Fibroblast of skin of right quadriceps (primary cell): ENCODE data around the gene STAT4.

Source experiments
- DNase-seq: peaks from one replicate; pipeline ENCODE4 v3.0.0-alpha.2; 2013

The STAT4 gene

GRCh38 chr2:191173206-191173605 is 22.4 kb upstream of the STAT4 start:
- DNase-seq: no peak

DNA sequence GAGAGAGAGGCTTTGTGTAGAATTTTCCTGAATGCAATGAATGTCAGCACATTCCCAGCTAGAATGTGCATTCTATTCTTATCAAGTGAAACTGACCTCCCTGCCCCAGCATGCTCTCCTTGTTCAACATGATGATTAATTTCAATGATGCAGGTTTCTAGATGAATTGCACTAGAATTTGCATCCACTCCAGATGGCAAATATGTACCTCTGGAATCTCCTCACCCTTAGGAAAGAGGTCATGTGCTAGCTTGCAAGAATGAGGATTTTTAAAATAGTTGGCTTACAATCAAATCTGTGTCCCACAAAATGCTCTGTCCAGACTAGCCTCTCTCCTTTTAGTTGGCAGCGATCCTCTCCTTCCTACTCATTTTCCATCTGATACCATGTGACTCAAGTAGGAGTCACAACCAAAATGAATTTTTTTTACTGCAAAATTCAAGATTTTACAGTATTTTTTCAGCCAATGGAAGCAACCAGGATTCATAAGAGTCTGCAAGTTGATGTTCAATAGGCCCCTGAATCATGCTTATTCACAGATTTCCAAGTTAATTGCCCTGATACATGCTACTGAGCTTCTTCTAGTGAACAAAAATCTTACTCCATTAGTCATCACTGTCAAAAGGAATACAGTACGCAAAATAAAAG is 21.0 kb upstream of the STAT4 start:
- DNase-seq: peak; percentile 99

GRCh38 chr2:191171286-191171685 is 20.5 kb upstream of the STAT4 start:
- no peak for DNase-seq

GRCh38 chr2:191170773-191171172 is 20.0 kb upstream of the STAT4 start:
- no peak for DNase-seq

DNA sequence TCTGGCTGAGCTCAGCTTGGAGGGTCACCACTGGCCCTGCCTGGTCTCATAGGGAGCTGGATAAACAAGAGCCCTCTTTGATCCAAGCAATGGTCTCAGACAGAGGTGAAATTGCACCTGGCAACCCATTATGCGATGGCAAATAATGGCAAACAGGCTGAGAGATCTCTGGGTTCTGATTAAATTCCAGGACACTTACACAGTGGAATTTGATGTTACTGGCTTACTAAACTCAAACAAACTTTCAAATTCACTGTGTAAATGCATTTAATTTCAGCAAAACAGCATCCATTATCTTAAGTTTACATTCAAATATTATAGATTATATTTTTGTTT is 19.5 kb upstream of the STAT4 start:
- DNase-seq: no peak

GRCh38 chr2:191169456-191170300 is 18.9 kb upstream of the STAT4 start:
- no peak for DNase-seq

DNA sequence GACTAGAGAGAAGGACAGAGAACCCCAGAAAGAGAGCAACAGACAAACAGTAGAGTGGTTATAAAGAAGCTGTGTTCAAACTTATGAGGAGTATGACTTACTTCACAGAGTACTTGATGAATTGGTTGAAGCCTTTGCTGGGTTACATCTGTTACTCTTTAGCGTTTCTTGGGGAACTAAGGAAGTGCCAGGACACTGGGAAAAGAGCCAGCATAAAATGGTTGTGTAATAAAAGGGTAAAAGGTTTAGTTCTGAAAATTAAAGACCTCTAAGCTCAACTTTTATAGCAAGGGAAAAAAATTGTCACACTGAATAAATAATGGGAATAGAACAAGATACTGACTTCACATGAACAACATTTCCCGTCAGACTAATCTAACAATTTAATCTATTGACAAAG is 17.0 kb upstream of the STAT4 start:
- peak; percentile 96 for DNase-seq

- no peak for DNase-seq
These were observed 16.1 kb upstream of the STAT4 start for GRCh38 chr2:191166756-191167445.

DNA sequence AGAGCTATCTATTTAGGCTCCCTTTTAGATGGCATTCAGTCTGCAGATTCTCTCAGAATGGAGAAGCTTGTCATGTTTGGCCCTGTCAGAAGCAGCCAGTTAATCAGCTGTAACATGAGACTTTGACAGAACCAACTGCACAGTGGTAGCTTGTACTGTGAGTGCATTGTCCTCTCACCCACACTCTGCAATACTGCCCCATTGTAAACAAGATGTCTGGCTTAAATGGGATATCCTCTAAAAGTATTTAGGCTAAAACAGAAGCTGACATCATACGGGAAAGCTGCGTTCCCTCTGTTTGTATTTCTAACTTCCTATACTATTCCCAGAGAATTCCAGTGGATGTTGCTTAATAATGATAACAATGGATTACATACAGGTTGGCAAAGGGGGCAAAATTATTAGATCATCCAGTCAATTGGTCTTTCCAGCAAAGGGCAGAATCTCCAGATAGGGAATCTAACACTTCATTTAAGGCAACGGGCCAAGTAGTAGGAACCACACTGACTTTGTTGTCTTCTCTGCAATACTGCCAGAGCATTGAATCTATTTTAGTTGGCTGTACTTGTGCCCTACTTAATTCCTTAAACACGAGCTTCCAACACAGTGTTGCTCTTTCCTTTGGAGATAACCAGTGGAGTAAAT is 15.4 kb upstream of the STAT4 start:
- DNase-seq: peak; percentile 51

GRCh38 chr2:191165176-191165643 is 14.4 kb upstream of the STAT4 start:
- peak; percentile 65 for DNase-seq

DNA sequence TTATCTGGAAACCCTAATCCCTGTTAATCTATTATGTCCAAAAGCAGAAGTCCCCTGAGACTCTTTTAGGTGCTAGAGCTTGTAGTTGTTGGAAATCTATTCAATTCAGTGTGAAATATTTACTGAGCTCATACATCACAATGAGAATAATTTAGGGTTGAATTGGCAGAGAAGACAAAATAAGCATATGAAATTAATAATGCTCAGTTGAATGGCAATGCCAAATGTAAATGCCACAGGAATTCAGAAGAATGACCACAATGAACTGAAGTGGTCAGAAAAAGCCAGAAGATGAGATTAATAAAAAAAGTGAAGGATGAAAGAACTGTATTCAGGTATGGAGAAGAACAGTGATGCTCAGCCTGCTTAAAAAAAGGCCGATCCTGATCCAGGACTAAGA is 8.0 kb upstream of the STAT4 start:
- peak; percentile 38 for DNase-seq

DNA sequence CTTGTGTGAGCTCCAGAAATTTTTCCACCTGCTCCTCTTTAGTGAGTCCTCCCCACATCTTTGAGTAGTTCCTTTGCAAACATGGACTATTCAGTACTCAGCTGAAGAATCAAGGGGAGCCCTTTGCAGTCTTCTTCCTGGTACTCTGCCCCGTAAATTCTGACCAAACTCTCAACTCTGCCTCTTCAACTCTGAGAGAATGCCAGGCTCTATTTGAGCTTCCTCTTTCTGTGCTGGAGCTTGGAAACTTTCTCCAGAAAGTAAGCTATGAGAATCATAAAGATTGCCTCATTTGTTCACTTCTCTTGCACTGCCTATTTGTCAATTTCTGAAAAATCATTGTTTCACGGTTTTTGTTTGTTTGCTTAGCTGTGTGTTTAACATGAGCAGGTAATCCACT is 7.4 kb upstream of the STAT4 start:
- no peak for DNase-seq

GRCh38 chr2:191155608-191156071 is 4.8 kb upstream of the STAT4 start:
- peak; percentile 53 for DNase-seq

- DNase-seq: peak; percentile 26
These were observed 2.9 kb upstream of the STAT4 start for GRCh38 chr2:191153716-191154115.

DNA sequence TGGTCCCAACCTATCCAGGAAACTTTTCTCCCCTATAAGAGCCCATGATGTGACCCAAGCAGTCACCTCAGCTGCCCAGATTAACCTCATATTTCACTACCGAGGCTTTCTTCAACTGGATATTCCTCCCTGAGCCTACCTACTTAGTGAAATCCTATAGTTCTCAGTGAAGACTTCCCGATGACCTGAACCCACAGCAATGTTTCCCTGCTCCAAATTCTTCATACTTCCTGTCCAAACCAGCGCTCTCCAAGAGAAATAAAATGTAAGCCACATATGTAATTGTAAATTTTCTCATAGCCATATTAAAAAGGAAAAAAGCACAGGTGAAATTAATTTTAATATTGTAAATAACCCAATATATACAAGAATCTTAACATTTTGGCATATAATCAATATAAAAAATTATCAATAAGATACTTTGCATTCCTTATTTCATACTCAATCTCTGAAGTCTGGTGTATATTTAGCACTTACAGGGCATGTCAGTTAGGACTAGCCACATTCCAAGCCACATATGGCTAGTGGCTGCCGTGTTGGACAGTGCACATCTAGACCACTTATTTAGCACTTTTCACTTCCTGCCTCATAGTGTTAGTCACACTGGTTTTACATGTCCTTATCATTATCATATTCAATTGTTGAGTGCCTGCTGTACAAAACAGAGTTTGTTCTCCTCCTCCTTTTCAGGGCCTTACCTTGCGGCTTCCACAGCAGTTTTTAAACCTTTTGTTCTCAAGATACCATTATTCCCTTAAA is 1.9 kb upstream of the STAT4 start:
- peak; percentile 79 for DNase-seq

DNA sequence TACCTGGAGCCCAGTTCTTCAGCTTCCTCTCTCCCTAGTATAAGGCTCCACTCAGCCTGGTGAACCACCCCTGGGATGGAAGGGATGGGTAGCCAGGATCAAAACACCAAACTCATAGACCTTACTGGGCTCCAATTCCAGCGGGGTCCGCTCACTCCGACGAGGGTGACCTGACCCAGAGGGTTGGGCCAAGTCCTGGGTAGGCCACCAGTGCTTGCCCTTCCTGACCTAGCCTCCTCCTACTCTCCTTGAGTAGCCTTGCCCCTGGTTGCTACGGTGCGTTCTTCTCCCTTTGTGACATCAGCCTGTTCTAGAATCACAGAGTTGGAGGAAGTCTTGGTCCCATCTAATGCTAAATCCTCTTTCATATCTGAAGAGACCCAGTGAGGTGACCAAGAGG is 537 bp upstream of the STAT4 start:
- no peak for DNase-seq

DNA sequence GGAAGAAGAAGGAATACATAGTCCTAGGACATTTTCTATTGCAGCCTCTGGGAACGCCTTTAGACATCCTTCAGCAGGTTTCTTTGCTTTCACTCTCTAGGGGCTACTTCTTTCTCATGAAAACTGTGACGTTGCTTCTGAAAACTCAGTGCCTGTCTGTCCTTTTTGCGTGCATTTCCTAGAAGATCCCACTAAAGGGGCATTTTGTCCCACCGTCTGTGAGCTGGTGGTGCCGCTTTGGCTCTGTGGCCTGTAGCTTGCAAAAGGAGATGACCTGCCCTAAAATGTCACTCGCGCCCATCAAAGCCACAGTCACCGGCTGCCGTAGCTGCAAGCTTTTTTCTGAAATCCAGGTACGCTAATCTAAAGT is 579 bp downstream of the STAT4 start:
- no peak for DNase-seq

- DNase-seq: no peak
These were observed 1.4 kb downstream of the STAT4 start for GRCh38 chr2:191149391-191149790.

DNA sequence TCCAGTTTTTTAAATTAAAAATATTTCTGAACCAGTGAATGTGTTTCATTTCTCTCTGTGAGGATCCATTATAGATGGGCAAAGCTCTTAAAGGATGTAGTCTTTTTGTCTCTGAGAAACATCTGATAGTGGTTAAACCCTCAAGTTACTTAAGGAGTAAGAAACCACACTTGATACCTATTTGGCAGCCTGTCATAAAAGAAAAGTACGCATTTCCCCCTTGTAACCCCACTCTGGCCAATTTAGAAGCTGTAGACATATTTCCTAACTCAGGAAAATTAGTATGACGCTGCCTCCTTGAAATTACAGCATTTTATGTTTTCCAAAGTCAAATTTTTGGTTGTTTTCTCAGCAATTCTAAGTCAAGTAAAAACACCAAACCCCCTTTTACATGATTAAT is 2.0 kb downstream of the STAT4 start:
- DNase-seq: peak; percentile 57

GRCh38 chr2:191148281-191148680 is 2.5 kb downstream of the STAT4 start:
- DNase-seq: no peak

DNA sequence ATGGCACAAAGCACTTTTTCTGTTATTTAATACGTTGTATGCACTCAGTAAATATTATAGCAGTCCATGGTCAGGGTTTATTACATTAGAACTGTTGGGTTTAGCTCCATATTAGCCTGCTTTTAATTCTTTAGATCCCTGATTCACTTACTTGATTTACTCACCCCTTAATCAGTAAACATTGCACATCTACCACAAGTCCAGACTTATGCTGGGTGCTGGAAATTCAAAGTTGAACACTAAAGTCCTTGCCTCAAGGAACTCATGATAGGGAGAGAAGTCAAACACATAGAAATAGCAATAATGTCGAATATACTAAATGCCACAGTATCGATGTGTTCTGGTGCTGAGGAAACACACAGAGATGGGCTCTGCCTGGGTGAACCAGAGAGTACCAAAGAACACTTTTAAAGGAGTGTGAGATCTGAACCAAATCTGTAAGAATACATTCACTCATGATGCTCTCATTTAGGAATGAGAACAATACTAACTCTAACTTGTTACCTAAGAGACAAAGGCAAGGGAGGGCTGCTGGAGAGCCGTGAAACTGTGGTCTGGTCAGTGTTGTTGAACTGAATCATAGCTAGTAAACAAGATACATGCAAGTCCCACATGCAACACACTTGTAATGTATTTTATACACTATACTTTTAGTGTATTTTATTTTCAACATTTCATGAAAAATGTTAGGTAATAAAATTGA is 4.9 kb downstream of the STAT4 start:
- DNase-seq: no peak

GRCh38 chr2:191144217-191144616 is 6.6 kb downstream of the STAT4 start:
- DNase-seq: no peak
